K562 (cell line): ENCODE measurements around the gene NUDT6. TPM values are rescaled to one million over a fixed set of nuclear protein-coding genes. Genes with fewer than 3 reads are reported as not detected.

Source experiments
- ARID4B ChIP-seq: sonication (generic); formaldehyde crosslinking; IDR thresholded peaks from 2 replicates; pipeline ENCODE4 v1.8.0; 2022; ENCODE audit warnings: mild to moderate bottlenecking, missing genetic modification reagents
- ATF1 ChIP-seq, 2 experiments: fragments of 450-650 bp in 1 of 2; IDR thresholded peaks; 2 replicates each; pipeline ENCODE4 v1.6.1; 2016; ENCODE audit warnings: missing compliant biosample characterization in 1 of 2, missing genetic modification characterization in 1 of 2
- C11orf30 ChIP-seq: fragments of 450-650 bp; IDR thresholded peaks from 2 replicates; pipeline ENCODE4 v1.6.1; 2016; ENCODE audit warnings: low read depth, mild to moderate bottlenecking
- CBX5 ChIP-seq: IDR thresholded peaks from 2 replicates; pipeline ENCODE4 v1.6.1; 2014; ENCODE audit warnings: low read depth, borderline replicate concordance
- CBX8 ChIP-seq: fragments of 200-600 bp; sonication (generic); IDR thresholded peaks from 2 replicates; pipeline ENCODE4 v1.6.1; 2012; ENCODE audit warnings: borderline replicate concordance, mixed run types, low read depth, mild to moderate bottlenecking, moderate library complexity, mixed read lengths, low read length, control low read depth, inconsistent platforms; ENCODE audit not compliant: poor library complexity, severe bottlenecking; ENCODE audit errors: extremely low read depth
- KDM5B ChIP-seq: fragments of 200-600 bp; sonication (generic); IDR thresholded peaks from 2 replicates; pipeline ENCODE4 v1.6.1; 2012; ENCODE audit warnings: low read depth, mild to moderate bottlenecking, moderate library complexity, low read length, control low read depth, inconsistent platforms; ENCODE audit not compliant: insufficient replicate concordance
- MAX ChIP-seq: sonication (generic); formaldehyde crosslinking; IDR thresholded peaks from 2 replicates; pipeline ENCODE4 v1.9.0; 2022; ENCODE audit warnings: mild to moderate bottlenecking, missing genetic modification reagents
- MYBL2 ChIP-seq, 2 experiments: fragments of 450-650 bp in 1 of 2; sonication (generic) in 1 of 2; formaldehyde crosslinking in 1 of 2; IDR thresholded peaks; 2 replicates each; pipeline versions ENCODE4 v1.6.1 to v1.8.1; 2017 to 2022; ENCODE audit warnings: borderline replicate concordance in 1 of 2, inconsistent platforms in 1 of 2, low read depth in 1 of 2, mild to moderate bottlenecking in 1 of 2, missing genetic modification reagents in 1 of 2, moderate library complexity in 1 of 2
- RBFOX2 ChIP-seq: fragments of 200-400 bp; formaldehyde crosslinking; IDR thresholded peaks from 2 replicates; pipeline ENCODE4 v1.6.1; 2017; ENCODE audit warnings: low read depth, mild to moderate bottlenecking, low read length, moderate library complexity
- SIN3A ChIP-seq, 2 experiments: fragments of 150-350 bp in 1 of 2; IDR thresholded peaks; 2 replicates each; pipeline ENCODE4 v1.6.1; 2011 to 2016; ENCODE audit warnings: borderline replicate concordance in 2 of 2, low read depth in 2 of 2, low read length in 2 of 2, mild to moderate bottlenecking in 2 of 2, moderate library complexity in 2 of 2; ENCODE audit not compliant: control insufficient read depth in 1 of 2
- TRIM24 ChIP-seq, 2 experiments: fragments of 450-650 bp; IDR thresholded peaks; 2 replicates each; pipeline ENCODE4 v1.6.1; 2016
- ZC3H8 ChIP-seq: fragments of 450-650 bp; IDR thresholded peaks from 2 replicates; pipeline ENCODE4 v1.6.1; 2017
- ZFP1 ChIP-seq: fragments of 450-650 bp; formaldehyde crosslinking; IDR thresholded peaks from 2 replicates; pipeline ENCODE4 v1.4.0; 2020; ENCODE audit warnings: mild to moderate bottlenecking, mixed read lengths
- ZNF655 ChIP-seq: fragments of 250-450 bp; sonication (Bioruptor Pico); IDR thresholded peaks from 2 replicates; pipeline ENCODE4 v1.5.0; 2021
- polyA plus RNA-seq, 8 experiments: library from polyadenylated mRNA; depleted of rRNA in 4 of 8; stranded (reverse) in 5 of 8; unstranded in 3 of 8; fragments of >200 nt; fragmentation: Nextera tagmentation in 2 of 8; fragmentation: Illumina TruSeq in 1 of 8; extraction: Ambion mirVana in 2 of 8; extraction: Trizol in 1 of 8; gene quantifications; 2 replicates each; pipeline versions ENCODE4 v1.2.1 to v1.2.3, GENCODE V29; 2011 to 2014; ENCODE audit warnings: inconsistent platforms in 1 of 8, missing spikeins in 1 of 8
- total RNA-seq, 7 experiments: library from RNA; depleted of rRNA in 6 of 7; stranded (reverse); fragments of >200 nt in 6 of 7; fragmentation: Illumina TruSeq in 2 of 7; extraction: Trizol in 2 of 7; gene quantifications; 2 replicates each; pipeline versions ENCODE4 v1.2.1 to v1.2.3, GENCODE V29; 2011 to 2021; ENCODE audit warnings: low replicate concordance in 1 of 7
- TF ChIP-seq, protein P1 (sequence below): fragments of 200-800 bp; sonication (Bioruptor generic); IDR thresholded peaks from 2 replicates; pipeline ENCODE4 v1.6.1; 2016; ENCODE audit warnings: missing genetic modification characterization, missing compliant biosample characterization

The NUDT6 gene
- total and polyA plus RNA-seq, 9 of the 15 experiments (the other 6 are each of a cell fraction or from before 2014, with no cell fraction given) = 9.4 to 18.1 (median 13.4) TPM

- peak; percentile 70 for TF ChIP-seq ARID4B (CRISPR knock-in tag)
- peak; percentile 91 to 97; a peak in 3 of 4 replicates for TF ChIP-seq SIN3A (IDR thresholded peaks at IDR 0.05; ENCODE audit: borderline replicate concordance in 2 of 2, control insufficient read depth in 1 of 2, low read depth in 2 of 2, low read length in 2 of 2)
- no peak for TF ChIP-seq ATF1 (CRISPR knock-in tag; IDR thresholded peaks at IDR 0.05)
- TF ChIP-seq ATF1 (tag; IDR thresholded peaks at IDR 0.05) = peak; percentile 54
- no peak for TF ChIP-seq ZC3H8
- TF ChIP-seq CBX8 = no peak
- TF ChIP-seq KDM5B = no peak
- TF ChIP-seq, protein P1, sequence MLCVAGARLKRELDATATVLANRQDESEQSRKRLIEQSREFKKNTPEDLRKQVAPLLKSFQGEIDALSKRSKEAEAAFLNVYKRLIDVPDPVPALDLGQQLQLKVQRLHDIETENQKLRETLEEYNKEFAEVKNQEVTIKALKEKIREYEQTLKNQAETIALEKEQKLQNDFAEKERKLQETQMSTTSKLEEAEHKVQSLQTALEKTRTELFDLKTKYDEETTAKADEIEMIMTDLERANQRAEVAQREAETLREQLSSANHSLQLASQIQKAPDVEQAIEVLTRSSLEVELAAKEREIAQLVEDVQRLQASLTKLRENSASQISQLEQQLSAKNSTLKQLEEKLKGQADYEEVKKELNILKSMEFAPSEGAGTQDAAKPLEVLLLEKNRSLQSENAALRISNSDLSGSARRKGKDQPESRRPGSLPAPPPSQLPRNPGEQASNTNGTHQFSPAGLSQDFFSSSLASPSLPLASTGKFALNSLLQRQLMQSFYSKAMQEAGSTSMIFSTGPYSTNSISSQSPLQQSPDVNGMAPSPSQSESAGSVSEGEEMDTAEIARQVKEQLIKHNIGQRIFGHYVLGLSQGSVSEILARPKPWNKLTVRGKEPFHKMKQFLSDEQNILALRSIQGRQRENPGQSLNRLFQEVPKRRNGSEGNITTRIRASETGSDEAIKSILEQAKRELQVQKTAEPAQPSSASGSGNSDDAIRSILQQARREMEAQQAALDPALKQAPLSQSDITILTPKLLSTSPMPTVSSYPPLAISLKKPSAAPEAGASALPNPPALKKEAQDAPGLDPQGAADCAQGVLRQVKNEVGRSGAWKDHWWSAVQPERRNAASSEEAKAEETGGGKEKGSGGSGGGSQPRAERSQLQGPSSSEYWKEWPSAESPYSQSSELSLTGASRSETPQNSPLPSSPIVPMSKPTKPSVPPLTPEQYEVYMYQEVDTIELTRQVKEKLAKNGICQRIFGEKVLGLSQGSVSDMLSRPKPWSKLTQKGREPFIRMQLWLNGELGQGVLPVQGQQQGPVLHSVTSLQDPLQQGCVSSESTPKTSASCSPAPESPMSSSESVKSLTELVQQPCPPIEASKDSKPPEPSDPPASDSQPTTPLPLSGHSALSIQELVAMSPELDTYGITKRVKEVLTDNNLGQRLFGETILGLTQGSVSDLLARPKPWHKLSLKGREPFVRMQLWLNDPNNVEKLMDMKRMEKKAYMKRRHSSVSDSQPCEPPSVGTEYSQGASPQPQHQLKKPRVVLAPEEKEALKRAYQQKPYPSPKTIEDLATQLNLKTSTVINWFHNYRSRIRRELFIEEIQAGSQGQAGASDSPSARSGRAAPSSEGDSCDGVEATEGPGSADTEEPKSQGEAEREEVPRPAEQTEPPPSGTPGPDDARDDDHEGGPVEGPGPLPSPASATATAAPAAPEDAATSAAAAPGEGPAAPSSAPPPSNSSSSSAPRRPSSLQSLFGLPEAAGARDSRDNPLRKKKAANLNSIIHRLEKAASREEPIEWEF = no peak
- TF ChIP-seq CBX5 = no peak
- TF ChIP-seq C11orf30 = peak; percentile 51; the same call in 1 of the 2 replicates
- peak; percentile 39; the same call in 1 of the 2 replicates for TF ChIP-seq MAX (CRISPR knock-in tag)
- TF ChIP-seq MYBL2 (IDR thresholded peaks at IDR 0.05; ENCODE audit: low read depth) = peak; percentile 77
- no peak for TF ChIP-seq MYBL2 (CRISPR knock-in tag; IDR thresholded peaks at IDR 0.05; ENCODE audit: borderline replicate concordance)
- TF ChIP-seq ZNF655 (CRISPR knock-in tag) = no peak
- no peak for TF ChIP-seq ZFP1 (CRISPR knock-in tag)
- peak; percentile 59; the same call in 1 of the 2 replicates for TF ChIP-seq RBFOX2
- no peak for TF ChIP-seq TRIM24 (IDR thresholded peaks at IDR 0.05)
These were observed 597 bp upstream of the NUDT6 start (continued) for GRCh38 chr4:122922877-122923511.
